HepG2 (cell line): ENCODE data around the gene FAM167B. TPM values are rescaled to one million over a fixed set of nuclear protein-coding genes. Genes with fewer than 3 reads are reported as not detected.

ENCODE experiments used
- ARHGAP35 ChIP-seq: sonication (generic); formaldehyde crosslinking; IDR thresholded peaks from 2 replicates; pipeline ENCODE4 v1.9.0; 2022; ENCODE audit warnings: mild to moderate bottlenecking, inconsistent platforms, moderate library complexity, missing genetic modification reagents, borderline replicate concordance
- BHLHE40 ChIP-seq: IDR thresholded peaks from 2 replicates; pipeline ENCODE4 v1.6.1; 2011; ENCODE audit warnings: low read length, improper control_type of control experiment
- CAMTA2 ChIP-seq: sonication (generic); formaldehyde crosslinking; IDR thresholded peaks from 2 replicates; pipeline ENCODE4 v1.4.0; 2020; ENCODE audit warnings: mild to moderate bottlenecking, missing genetic modification reagents, borderline replicate concordance
- GRHL1 ChIP-seq: sonication (generic); formaldehyde crosslinking; conservative IDR thresholded peaks from 2 replicates; pipeline ENCODE4 v1.8.0; 2022; ENCODE audit warnings: missing genetic modification reagents
- HBP1 ChIP-seq: IDR thresholded peaks from 2 replicates; pipeline ENCODE4 v1.6.1; 2016; ENCODE audit warnings: low read depth, control low read depth
- HES4 ChIP-seq: sonication (generic); formaldehyde crosslinking; IDR thresholded peaks from 2 replicates; pipeline ENCODE4 v1.9.0; 2021; ENCODE audit warnings: mild to moderate bottlenecking, missing genetic modification reagents, borderline replicate concordance
- IRF2 ChIP-seq: IDR thresholded peaks from 2 replicates; pipeline ENCODE4 v1.6.1; 2018; ENCODE audit warnings: missing genetic modification reagents, missing compliant biosample characterization
- LBX2 ChIP-seq: sonication (generic); formaldehyde crosslinking; IDR thresholded peaks from 2 replicates; pipeline ENCODE4 v1.5.0; 2020; ENCODE audit warnings: missing genetic modification reagents, mild to moderate bottlenecking, borderline replicate concordance
- MYC ChIP-seq: sonication (generic); formaldehyde crosslinking; IDR thresholded peaks from 2 replicates; pipeline ENCODE4 v1.9.0; 2021; ENCODE audit warnings: missing genetic modification reagents, borderline replicate concordance
- PATZ1 ChIP-seq: sonication (generic); formaldehyde crosslinking; IDR thresholded peaks from 2 replicates; pipeline ENCODE4 v1.4.0; 2020; ENCODE audit warnings: missing genetic modification reagents
- THAP9 ChIP-seq: sonication (generic); formaldehyde crosslinking; IDR thresholded peaks from 2 replicates; pipeline ENCODE4; 2020; ENCODE audit warnings: missing genetic modification reagents, mild to moderate bottlenecking, borderline replicate concordance
- U2AF1 ChIP-seq: fragments of 200-400 bp; formaldehyde crosslinking; optimal IDR thresholded peaks from 2 replicates; pipeline ENCODE3; 2017; ENCODE audit warnings: mild to moderate bottlenecking, low read depth, low read length
- ZBTB2 ChIP-seq: sonication (generic); formaldehyde crosslinking; IDR thresholded peaks from 2 replicates; pipeline ENCODE4 v1.8.0; 2022; ENCODE audit warnings: low read depth, missing genetic modification reagents
- ZBTB42 ChIP-seq: sonication (generic); formaldehyde crosslinking; IDR thresholded peaks from 2 replicates; pipeline ENCODE4 v1.5.0; 2020; ENCODE audit warnings: mild to moderate bottlenecking, missing genetic modification reagents
- ZMYM3 ChIP-seq: sonication (generic); formaldehyde crosslinking; IDR thresholded peaks from 2 replicates; pipeline ENCODE4 v1.5.1; 2020; ENCODE audit warnings: mild to moderate bottlenecking, missing genetic modification reagents
- ZNF101 ChIP-seq: sonication (generic); formaldehyde crosslinking; IDR thresholded peaks from 2 replicates; pipeline ENCODE4 v1.4.0; 2020; ENCODE audit warnings: mild to moderate bottlenecking, low read depth, missing genetic modification reagents, borderline replicate concordance
- ZNF430 ChIP-seq: sonication (generic); formaldehyde crosslinking; IDR thresholded peaks from 2 replicates; pipeline ENCODE4 v1.9.0; 2021; ENCODE audit warnings: mild to moderate bottlenecking, missing genetic modification reagents
- polyA plus RNA-seq, 8 experiments: library from polyadenylated mRNA; depleted of rRNA in 3 of 8; stranded (reverse) in 7 of 8; unstranded in 1 of 8; fragments of >200 nt; fragmentation: Illumina TruSeq in 4 of 8; extraction: Trizol in 4 of 8; gene quantifications; 2 replicates each; pipeline versions ENCODE4 v1.2.1 to v1.2.3, GENCODE V29; 2011 to 2016; ENCODE audit warnings: low read depth in 4 of 8, missing spikeins in 1 of 8, mixed read lengths in 1 of 8; ENCODE audit not compliant: insufficient read depth in 1 of 8
- total RNA-seq, 5 experiments: library from RNA; depleted of rRNA; stranded (reverse); fragments of >200 nt; fragmentation: Illumina TruSeq; extraction: Trizol; gene quantifications; 2 replicates each; pipeline ENCODE4 v1.2.3, GENCODE V29; 2016; ENCODE audit warnings: low read depth in 1 of 5

Gene FAM167B
- total and polyA plus RNA-seq, 2 of the 13 experiments (the other 11 are each of a cell fraction or from before 2014, with no cell fraction given) = 0.15 to 0.70 TPM

- peak; percentile 86; the same call in 1 of the 2 replicates for TF ChIP-seq THAP9 (CRISPR knock-in tag)
- no peak for TF ChIP-seq GRHL1 (CRISPR knock-in tag)
- TF ChIP-seq ZMYM3 (CRISPR knock-in tag) = no peak
- TF ChIP-seq IRF2 = peak; percentile 48; the same call in 1 of the 2 replicates
- TF ChIP-seq HBP1 (CRISPR knock-in tag) = peak; percentile 67; the same call in 1 of the 2 replicates
- TF ChIP-seq MYC (CRISPR knock-in tag) = peak; percentile 65; the same call in 1 of the 2 replicates
- TF ChIP-seq BHLHE40 = no peak
- TF ChIP-seq CAMTA2 (CRISPR knock-in tag) = peak; percentile 60; the same call in 1 of the 2 replicates
- TF ChIP-seq ZBTB42 (CRISPR knock-in tag) = 0 out of 2 replicates have a peak, but pooled peaks have one; percentile 71
- no peak for TF ChIP-seq ZNF101 (CRISPR knock-in tag)
- peak; percentile 23 for TF ChIP-seq U2AF1
- TF ChIP-seq ZBTB2 (CRISPR knock-in tag) = peak; percentile 52; the same call in 1 of the 2 replicates
- TF ChIP-seq ARHGAP35 (CRISPR knock-in tag) = no peak
- TF ChIP-seq HES4 (CRISPR knock-in tag) = peak; percentile 32; the same call in 1 of the 2 replicates
- TF ChIP-seq LBX2 = 0 out of 2 replicates have a peak, but pooled peaks have one; percentile 44
- peak; percentile 64 for TF ChIP-seq ZNF430
- no peak for TF ChIP-seq PATZ1 (CRISPR knock-in tag)
Measured at GRCh38 chr1:32221980-32222755, 24.9 kb upstream of the FAM167B start, which contains the start of the genes EIF3I and TMEM234 (continued).
